HepG2 (cell line): Measurements from ENCODE around the gene TAS2R40. TPM values are rescaled to one million over a fixed set of nuclear protein-coding genes. Genes with fewer than 3 reads are reported as not detected.

Source experiments
- ATAC-seq: fragments of 200-7000 bp; cut with Tn5 transposase; 3 replicates; pipeline ENCODE4 v1.9.1; 2020; ENCODE audit warnings: mild to moderate bottlenecking, moderate library complexity
- BruUV-seq: library from RNA; stranded (reverse); fragments of 400-500 nt; replicated peaks from 2 replicates; lab custom pipeline; 2021; lab: Mats Ljungman, UMichigan
- CTCF ChIA-PET: fragments of 300-600 bp; formaldehyde crosslinking; extraction: SDS; loops from one replicate; lab custom pipeline; 2021; ENCODE audit warnings: low total read pairs, inconsistent platforms, low intra/inter-chr PET ratio; lab: Yijun Ruan, JAX
- POLR2A ChIA-PET: fragments of 350-600 bp; sonication (Branson Sonifier 250); formaldehyde crosslinking; loops from one replicate; lab custom pipeline; 2020; ENCODE audit warnings: antibody characterized with exemption, inconsistent platforms; lab: Yijun Ruan, JAX
- DNase-seq: peaks from one replicate; pipeline ENCODE4 v3.0.0-alpha.2; 2015; ENCODE audit warnings: low spot score
- FAIRE-seq: peaks from 3 replicates; lab custom pipeline; 2011; peaks lifted over from hg19 to GRCh38; lab: Jason Lieb, UNC
- H2AFZ ChIP-seq: one replicate; pipeline ENCODE4 v1.6.1; 2011; ENCODE audit warnings: low read length, inconsistent platforms
- H3K27ac ChIP-seq: fragments of 300-600 bp; 3 replicates; pipeline ENCODE4 v1.8.0; 2011; ENCODE audit warnings: mixed run types, mild to moderate bottlenecking, mixed read lengths, low read length, inconsistent platforms; ENCODE audit not compliant: insufficient read depth; ENCODE audit errors: extremely low read length
- H3K27me3 ChIP-seq, 2 experiments: fragments of 200-600 bp in 1 of 2; 2 replicates in 1 of 2; 3 replicates in 1 of 2; pipeline versions ENCODE4 v1.6.0 to v1.8.0; 2011; ENCODE audit warnings: low read length in 2 of 2, mild to moderate bottlenecking in 2 of 2, moderate library complexity in 2 of 2, inconsistent platforms in 1 of 2; ENCODE audit not compliant: insufficient read depth in 2 of 2, control insufficient read depth in 1 of 2
- H3K36me3 ChIP-seq, 2 experiments: fragments of 200-600 bp in 1 of 2; replicated peaks in 1 of 2; 2 replicates in 1 of 2; 3 replicates in 1 of 2; pipeline versions ENCODE4 v1.5.1 to v1.8.0; 2011; ENCODE audit warnings: low read length in 2 of 2, inconsistent platforms in 1 of 2; ENCODE audit not compliant: insufficient read depth in 2 of 2, control insufficient read depth in 1 of 2
- H3K4me1 ChIP-seq: 2 replicates; pipeline ENCODE4 v1.5.1; 2012; ENCODE audit warnings: low read length, inconsistent platforms; ENCODE audit not compliant: insufficient read depth
- H3K4me2 ChIP-seq: 2 replicates; pipeline ENCODE4 v1.6.0; 2011; ENCODE audit warnings: low read depth, low read length, inconsistent platforms
- H3K4me3 ChIP-seq, 3 experiments: fragments of 200-600 bp in 1 of 3; sonication (generic), shearing (Covaris generic) in 1 of 3; replicated peaks in 1 of 3; 2 replicates each; pipeline ENCODE4 v1.5.1; 2011 to 2016; ENCODE audit warnings: low read length in 3 of 3, inconsistent platforms in 2 of 3, low read depth in 2 of 3, mild to moderate bottlenecking in 2 of 3, control low read depth in 1 of 3, mixed read lengths in 1 of 3; ENCODE audit not compliant: insufficient read depth in 1 of 3
- H3K79me2 ChIP-seq: one replicate; pipeline ENCODE4 v1.6.1; 2011; ENCODE audit warnings: low read length, inconsistent platforms; ENCODE audit not compliant: insufficient read depth
- H3K9ac ChIP-seq: 2 replicates; pipeline ENCODE4 v1.6.0; 2011; ENCODE audit warnings: mild to moderate bottlenecking, low read depth, low read length, inconsistent platforms; ENCODE audit not compliant: insufficient read depth
- H3K9me3 ChIP-seq: 2 replicates; pipeline ENCODE4 v1.5.1; 2012; ENCODE audit warnings: mild to moderate bottlenecking, low read length
- H4K20me1 ChIP-seq: 2 replicates; pipeline ENCODE4 v1.6.0; 2011; ENCODE audit warnings: inconsistent platforms, mild to moderate bottlenecking, low read length, moderate library complexity; ENCODE audit not compliant: insufficient read depth
- AHR ChIP-seq: IDR thresholded peaks from 2 replicates; pipeline ENCODE4 v1.6.1; 2018; ENCODE audit warnings: missing genetic modification reagents, missing compliant biosample characterization
- ATRX ChIP-seq: sonication (generic); formaldehyde crosslinking; IDR thresholded peaks from 2 replicates; pipeline ENCODE4 v1.4.0; 2020; ENCODE audit warnings: missing genetic modification reagents, borderline replicate concordance
- MAZ ChIP-seq, 2 experiments: sonication (generic) in 1 of 2; formaldehyde crosslinking in 1 of 2; IDR thresholded peaks; 2 replicates each; pipeline versions ENCODE4 v1.5.0 to v1.6.1; 2012 to 2020; ENCODE audit warnings: low read depth in 2 of 2, mild to moderate bottlenecking in 2 of 2, borderline replicate concordance in 1 of 2, improper control_type of control experiment in 1 of 2, low read length in 1 of 2, missing genetic modification reagents in 1 of 2, moderate library complexity in 1 of 2
- MBD4 ChIP-seq: IDR thresholded peaks from 2 replicates; pipeline ENCODE4 v1.6.1; 2012; ENCODE audit warnings: low read length, inconsistent platforms, borderline replicate concordance
- PCBP1 ChIP-seq: fragments of 200-400 bp; formaldehyde crosslinking; IDR thresholded peaks from 2 replicates; pipeline ENCODE4 v1.6.1; 2017; ENCODE audit warnings: mild to moderate bottlenecking, low read depth, low read length, borderline replicate concordance
- PHB2 ChIP-seq: fragments of 450-650 bp; IDR thresholded peaks from 2 replicates; pipeline ENCODE4 v1.6.1; 2018; ENCODE audit not compliant: partially characterized antibody
- PRDM15 ChIP-seq: sonication (generic); formaldehyde crosslinking; IDR thresholded peaks from 2 replicates; pipeline ENCODE4 v1.4.0; 2020; ENCODE audit warnings: missing genetic modification reagents
- XBP1 ChIP-seq: sonication (generic); formaldehyde crosslinking; IDR thresholded peaks from 2 replicates; pipeline ENCODE4 v1.5.0; 2020; ENCODE audit warnings: missing genetic modification reagents
- ZFYVE20 ChIP-seq: sonication (generic); formaldehyde crosslinking; IDR thresholded peaks from 2 replicates; pipeline ENCODE4 v1.8.0; 2023; ENCODE audit warnings: low read depth, mild to moderate bottlenecking, moderate library complexity, missing genetic modification reagents, borderline replicate concordance
- ZNF160 ChIP-seq: sonication (generic); formaldehyde crosslinking; IDR thresholded peaks from 2 replicates; pipeline ENCODE4 v1.8.0; 2022; ENCODE audit warnings: mild to moderate bottlenecking, inconsistent platforms, missing genetic modification reagents
- ZNF354B ChIP-seq: sonication (generic); formaldehyde crosslinking; IDR thresholded peaks from 2 replicates; pipeline ENCODE4 v1.8.0; 2022; ENCODE audit warnings: mild to moderate bottlenecking, missing genetic modification reagents
- ZNF784 ChIP-seq: sonication (generic); formaldehyde crosslinking; IDR thresholded peaks from 2 replicates; pipeline ENCODE4 v1.5.1; 2020; ENCODE audit warnings: missing genetic modification reagents, mild to moderate bottlenecking, borderline replicate concordance
- WGBS: methylation state at CpG from one replicate; pipeline ENCODE4 v1.1.6; 2017; ENCODE audit warnings: low lambda C conversion rate; 5-methylcytosine and 5-hydroxymethylcytosine counted together
- in situ Hi-C: cut with HindIII; loops from 2 replicates; pipeline ENCODE4 v1.10.0; 2017; ENCODE audit warnings: low pct_unique_long_range_greater_than_20kb; ENCODE audit not compliant: extremely low pct_ligation_motif_present
- intact Hi-C: fragments of 100-400 bp; cut with micrococcal nuclease; formaldehyde crosslinking; loops from one replicate; pipeline ENCODE4 v1.10.0; 2022; ENCODE audit not compliant: unreplicated experiment
- polyA plus RNA-seq, 8 experiments: library from polyadenylated mRNA; depleted of rRNA in 3 of 8; stranded (reverse) in 7 of 8; unstranded in 1 of 8; fragments of >200 nt; fragmentation: Illumina TruSeq in 4 of 8; extraction: Trizol in 4 of 8; gene quantifications; 2 replicates each; pipeline versions ENCODE4 v1.2.1 to v1.2.3, GENCODE V29; 2011 to 2016; ENCODE audit warnings: low read depth in 4 of 8, missing spikeins in 1 of 8, mixed read lengths in 1 of 8; ENCODE audit not compliant: insufficient read depth in 1 of 8
- total RNA-seq, 5 experiments: library from RNA; depleted of rRNA; stranded (reverse); fragments of >200 nt; fragmentation: Illumina TruSeq; extraction: Trizol; gene quantifications; 2 replicates each; pipeline ENCODE4 v1.2.3, GENCODE V29; 2016; ENCODE audit warnings: low read depth in 1 of 5
- TF ChIP-seq, protein P1 (sequence below): sonication (generic); formaldehyde crosslinking; IDR thresholded peaks from 2 replicates; pipeline ENCODE4 v1.8.1; 2023; ENCODE audit warnings: missing genetic modification reagents, mild to moderate bottlenecking, borderline replicate concordance

TAS2R40 gene
- total and polyA plus RNA-seq, 2 of the 13 experiments (the other 11 are each of a cell fraction or from before 2014, with no cell fraction given), result not detected

DNA sequence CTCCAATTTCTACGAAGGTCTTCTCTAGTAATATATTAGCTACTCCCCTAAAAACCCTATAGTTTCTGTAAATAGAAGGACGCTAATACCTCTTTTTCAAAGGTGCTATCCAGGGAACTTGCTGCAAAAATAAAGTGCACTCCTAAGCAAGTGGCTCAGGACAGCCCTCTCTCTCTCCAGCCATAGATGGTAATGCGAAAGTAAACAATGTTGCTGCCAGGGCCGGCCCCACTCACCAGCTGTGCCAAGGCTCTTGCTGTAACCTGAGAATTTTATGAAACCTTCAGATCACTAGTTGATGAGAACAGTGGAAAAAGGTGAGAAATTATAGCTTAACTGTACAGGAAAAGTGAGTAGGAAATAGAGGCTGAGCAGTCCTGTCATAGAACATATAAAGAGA, 49.5 kb upstream of the TAS2R40 start:
- no peak overlapping the region for H2AFZ ChIP-seq
- no TSS peak for BruUV-seq
- no peak overlapping the region for H3K27ac ChIP-seq
- DNase-seq (no peak), ATAC-seq (no peak), FAIRE-seq (no peak)
- no peaks in the 10 kb centered on the region for H3K9me3 ChIP-seq
- H3K27me3 ChIP-seq, result no peaks in the 10 kb centered on the region
- H3K4me1 ChIP-seq, result no peaks in the 10 kb centered on the region
- H3K36me3 ChIP-seq, result no peaks in the 10 kb centered on the region
- no peak overlapping the region for H3K9ac ChIP-seq
- H3K4me2 ChIP-seq, result no peak overlapping the region
- H4K20me1 ChIP-seq, result no peaks in the 10 kb centered on the region
- WGBS, result 0% methylated on average over 4 of the region's 4 CpGs
- H3K4me3 ChIP-seq, result no peak overlapping the region
- intact Hi-C loops (no loop called here), in situ Hi-C loops (no loop called here)
- CTCF ChIA-PET, result no interaction called here
- POLR2A ChIA-PET, result no interaction called here
- H3K79me2 ChIP-seq, result no peaks in the 10 kb centered on the region
- TF ChIP-seq XBP1 (CRISPR knock-in tag), result no peak
- no peak for TF ChIP-seq MAZ (IDR thresholded peaks at IDR 0.05; ENCODE audit: borderline replicate concordance, low read depth, low read length)
- TF ChIP-seq MAZ (CRISPR knock-in tag; IDR thresholded peaks at IDR 0.05; ENCODE audit: low read depth), result no peak
- TF ChIP-seq, protein P1, sequence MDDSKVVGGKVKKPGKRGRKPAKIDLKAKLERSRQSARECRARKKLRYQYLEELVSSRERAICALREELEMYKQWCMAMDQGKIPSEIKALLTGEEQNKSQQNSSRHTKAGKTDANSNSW (CRISPR knock-in tag), result no peak

GRCh38 chr7:143176128-143176527, 45.7 kb upstream of the TAS2R40 start:
- 28% methylated on average over 5 of the region's 5 CpGs for WGBS
- TF ChIP-seq ZNF354B (CRISPR knock-in tag), result no peak
- TF ChIP-seq PHB2, result no peak
- no peak for TF ChIP-seq ZFYVE20 (CRISPR knock-in tag)
- TF ChIP-seq MBD4, result no peak
- TF ChIP-seq PRDM15, result no peak
- no peak for TF ChIP-seq ZNF784 (CRISPR knock-in tag)
- TF ChIP-seq PCBP1, result no peak
- TF ChIP-seq ZNF160 (CRISPR knock-in tag), result no peak
- no peak for TF ChIP-seq AHR
- TF ChIP-seq ATRX (CRISPR knock-in tag), result no peak
- Histone ChIP-seq H4K20me1 (no peaks in the 10 kb centered on the region), H3K9me3 (no peaks in the 10 kb centered on the region), H3K4me2 (no peak overlapping the region), H3K79me2 (no peaks in the 10 kb centered on the region), H3K4me3 (no peak overlapping the region), H3K9ac (no peak overlapping the region), H3K27me3 (no peaks in the 10 kb centered on the region), H3K4me1 (no peaks in the 10 kb centered on the region), H2AFZ (no peak overlapping the region), H3K36me3 (no peaks in the 10 kb centered on the region), H3K27ac (no peak overlapping the region)
- intact Hi-C loops (no loop called here), in situ Hi-C loops (no loop called here)
- DNase-seq (no peak), ATAC-seq (no peak), FAIRE-seq (no peak)
- no TSS peak for BruUV-seq
- ChIA-PET POLR2A (no interaction called here), CTCF (no interaction called here)
